ACHN (cell line): ENCODE results near the gene METTL1.

Experiments used
- DNase-seq: peaks from one replicate; pipeline ENCODE4 v3.0.0-alpha.2; 2015
- in situ Hi-C: cut with HindIII; loops from 2 replicates; pipeline ENCODE4 v1.10.0; 2017; ENCODE audit warnings: low sequenced_read_pairs, low pct_ligation_motif_present, low pct_unique_long_range_greater_than_20kb

Gene METTL1

GRCh38 chr12:57720606-57721595 lies 51.0 kb downstream of the METTL1 start:
- no peak for DNase-seq
- in situ Hi-C loops: no loop called here

GRCh38 chr12:57719777-57720605 lies 51.9 kb downstream of the METTL1 start:
- no peak for DNase-seq

GRCh38 chr12:57718641-57719528 lies 53.0 kb downstream of the METTL1 start:
- DNase-seq: no peak
- in situ Hi-C loops: no loop called here

More at GRCh38 chr12:57719777-57720605, 51.9 kb downstream of the METTL1 start:
- in situ Hi-C loops: no loop called here
